Heart left ventricle (tissue), 16 donors: ENCODE data around the gene TRAPPC10. TPM values are rescaled to one million over a fixed set of nuclear protein-coding genes. Genes with fewer than 3 reads are reported as not detected.

Experiments
- ATAC-seq, 4 donors: fragments of 200-7000 bp; cut with Tn5 transposase; one replicate each; pipeline ENCODE4 v1.9.1; 2020 to 2022; ENCODE audit warnings: moderate library complexity in 4 of 4, mild to moderate bottlenecking in 3 of 4, moderate number of reproducible peaks in 1 of 4
- DNase-seq, 5 donors: peaks; one replicate each; pipeline ENCODE4 v3.0.0-alpha.2; 2020
- H3K27ac ChIP-seq, 12 donors: fragments of 200-600 bp; sonication (generic) in 4 of 12; one replicate each; pipeline versions ENCODE4 v1.5.0 to v1.8.0; 2016 to 2022; ENCODE audit warnings: mild to moderate bottlenecking in 2 of 12
- H3K27me3 ChIP-seq, 9 donors: fragments of 200-600 bp; sonication (generic) in 2 of 9; one replicate each; pipeline versions ENCODE4 v1.5.1 to v1.8.0; 2016 to 2022; ENCODE audit warnings: mild to moderate bottlenecking in 3 of 9
- H3K36me3 ChIP-seq, 9 donors: fragments of 200-600 bp; sonication (generic) in 2 of 9; one replicate each; pipeline versions ENCODE4 v1.5.0 to v1.8.0; 2018 to 2022; ENCODE audit warnings: mild to moderate bottlenecking in 2 of 9
- H3K4me1 ChIP-seq, 12 donors: fragments of 200-600 bp; sonication (generic) in 4 of 12; one replicate each; pipeline versions ENCODE4 v1.5.0 to v1.8.0; 2016 to 2022; ENCODE audit warnings: mild to moderate bottlenecking in 3 of 12
- H3K4me3 ChIP-seq, 12 donors: fragments of 200-600 bp; sonication (generic) in 4 of 12; one replicate each; pipeline versions ENCODE4 v1.5.0 to v1.8.0; 2017 to 2022; ENCODE audit warnings: mild to moderate bottlenecking in 9 of 12, moderate library complexity in 4 of 12
- H3K9me3 ChIP-seq, 12 donors: fragments of 200-600 bp; sonication (generic) in 4 of 12; one replicate each; pipeline versions ENCODE4 v1.5.0 to v1.8.0; 2016 to 2022; ENCODE audit warnings: mild to moderate bottlenecking in 1 of 12
- POLR2A ChIP-seq, 2 donors: fragments of 450-650 bp; IDR thresholded peaks; one replicate each; pipeline ENCODE4 v1.6.1; 2017; ENCODE audit warnings: antibody characterized with exemption in 2 of 2, mild to moderate bottlenecking in 2 of 2, moderate library complexity in 2 of 2
- WGBS, 4 donors: extraction: QIAGEN DNeasy Blood & Tissue Kit in 2 of 4; methylation state at CpG; one replicate each; pipeline versions ENCODE4 v1.1.5 to v1.1.7; 2013 to 2018; 5-methylcytosine and 5-hydroxymethylcytosine counted together
- intact Hi-C, 10 donors: fragments of 100-400 bp; cut with DNase I; formaldehyde crosslinking; loops; one replicate each; pipeline versions ENCODE4 v1.11.1 to v1.14.2; 2022
- polyA plus RNA-seq, 2 donors: library from polyadenylated mRNA; stranded (reverse); fragments of 200-250 nt; gene quantifications; one replicate each; pipeline ENCODE4 v1.2.3, GENCODE V29; 2013
- total RNA-seq, 9 donors: library from RNA; depleted of rRNA in 2 of 9; stranded (reverse); fragments of >200 nt in 2 of 9; fragmentation: NEBNext Ultra II Directional in 3 of 9; extraction: Animal tissue kit (Norgen Biotek cat#: 25700) in 3 of 9; gene quantifications; one replicate each; pipeline versions ENCODE4 v1.1.0 to v1.2.4, GENCODE V29; 2016 to 2023
- TF ChIP-seq, protein P1 (sequence below), 12 donors: fragments of 200-600 bp; sonication (generic) in 4 of 12; IDR thresholded peaks; one replicate each; pipeline versions ENCODE4 v1.5.0 to v1.8.0; 2018 to 2022; ENCODE audit warnings: antibody characterized with exemption in 12 of 12, mild to moderate bottlenecking in 5 of 12
- donor health status: ischemic (EF 13 %, LVEDD 7.1; RV severe dilation, severe dysfunction).
- donor health status: healthy with polysubstance abuse.
- donor health status: DM: no; HTN: yes; CAD: no.
- donor health status: DM: no; HTN: no; CAD: no.
- donor health status: ischemic (EF 25% LVEDD 6.9; RV normal size, moderate dysfunction).
- donor health status: ischemic (EF 25% LVEDD 5.7; RV mildly dilated, moderate dysfunction).
- donor health status: healthy.
- donor health status: DM: yes; HTN: yes; CAD: no.
- donor health status: ischemic (EF 35%, LVEDD 5.7; RV mildly dilated, moderate dysfunction).
- donor health status: nonischemic (EF 11% LVEDD 7.7; RV severe dilation, severe dysfunction).
- donor health status: DM: yes; HTN: yes; CAD: no.
- donor health status: PGD.
- donor health status: ischemic (EF 29% LVEDD 5.4; RV normal size, mild dysfunction).
- donor health status: nonischemic (EF 23%, LVEDD 6.1; RV moderate dilation, normal function).

Gene TRAPPC10
- total and polyA plus RNA-seq, 11 donors = 5.6 to 32.0 (median 22.1) TPM

DNA sequence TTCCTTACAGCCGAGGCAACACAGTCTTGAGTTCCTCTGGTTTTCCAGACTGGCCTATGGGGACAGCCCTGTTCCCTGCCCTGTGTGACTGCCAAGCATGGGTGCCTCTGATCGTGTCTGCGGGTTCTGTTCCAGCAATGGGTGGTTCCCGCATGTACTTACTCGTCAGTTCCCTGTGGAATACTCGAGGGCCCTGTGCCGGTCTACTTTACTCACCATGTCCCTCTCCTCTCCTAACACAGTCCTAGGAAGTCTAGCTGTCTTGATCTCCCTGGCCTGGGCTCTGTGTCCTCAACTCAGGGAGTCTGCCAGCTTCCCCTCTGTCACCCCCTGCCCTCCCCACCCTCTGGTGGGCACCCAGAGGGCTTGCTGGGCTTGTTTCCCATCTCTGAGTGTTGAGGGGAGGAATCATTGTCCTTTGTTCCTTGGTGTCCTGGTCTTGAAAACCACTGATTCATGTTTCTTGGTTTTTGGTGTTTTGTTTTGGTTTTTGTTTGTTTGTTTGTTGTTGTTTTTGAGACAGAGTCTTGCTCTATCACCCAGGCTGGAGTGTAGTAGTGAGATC lies 36.0 kb downstream of the TRAPPC10 start:
- ATAC-seq (no peak), DNase-seq (no peak)
- peaks cover 0 to 35% (median 24%) of the 10 kb centered on the region in 12 donors for H3K4me1 ChIP-seq
- no peaks in the 10 kb centered on the region for H3K9me3 ChIP-seq
- no peak overlapping the region for H3K27ac ChIP-seq
- no peak overlapping the region for H3K4me3 ChIP-seq
- peaks cover 0 to 78% (median 18%) of the 10 kb centered on the region in 9 donors for H3K36me3 ChIP-seq
- intact Hi-C loops = no loop called here
- TF ChIP-seq, protein P1, sequence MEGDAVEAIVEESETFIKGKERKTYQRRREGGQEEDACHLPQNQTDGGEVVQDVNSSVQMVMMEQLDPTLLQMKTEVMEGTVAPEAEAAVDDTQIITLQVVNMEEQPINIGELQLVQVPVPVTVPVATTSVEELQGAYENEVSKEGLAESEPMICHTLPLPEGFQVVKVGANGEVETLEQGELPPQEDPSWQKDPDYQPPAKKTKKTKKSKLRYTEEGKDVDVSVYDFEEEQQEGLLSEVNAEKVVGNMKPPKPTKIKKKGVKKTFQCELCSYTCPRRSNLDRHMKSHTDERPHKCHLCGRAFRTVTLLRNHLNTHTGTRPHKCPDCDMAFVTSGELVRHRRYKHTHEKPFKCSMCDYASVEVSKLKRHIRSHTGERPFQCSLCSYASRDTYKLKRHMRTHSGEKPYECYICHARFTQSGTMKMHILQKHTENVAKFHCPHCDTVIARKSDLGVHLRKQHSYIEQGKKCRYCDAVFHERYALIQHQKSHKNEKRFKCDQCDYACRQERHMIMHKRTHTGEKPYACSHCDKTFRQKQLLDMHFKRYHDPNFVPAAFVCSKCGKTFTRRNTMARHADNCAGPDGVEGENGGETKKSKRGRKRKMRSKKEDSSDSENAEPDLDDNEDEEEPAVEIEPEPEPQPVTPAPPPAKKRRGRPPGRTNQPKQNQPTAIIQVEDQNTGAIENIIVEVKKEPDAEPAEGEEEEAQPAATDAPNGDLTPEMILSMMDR (IDR thresholded peaks at IDR 0.05) = no peak
- TF ChIP-seq POLR2A (IDR thresholded peaks at IDR 0.05) = no peak
- WGBS, 4 donors = 79 to 91% (median 84%) methylated on average over 7 of the region's 7 CpGs
- no peaks in the 10 kb centered on the region for H3K27me3 ChIP-seq

DNA sequence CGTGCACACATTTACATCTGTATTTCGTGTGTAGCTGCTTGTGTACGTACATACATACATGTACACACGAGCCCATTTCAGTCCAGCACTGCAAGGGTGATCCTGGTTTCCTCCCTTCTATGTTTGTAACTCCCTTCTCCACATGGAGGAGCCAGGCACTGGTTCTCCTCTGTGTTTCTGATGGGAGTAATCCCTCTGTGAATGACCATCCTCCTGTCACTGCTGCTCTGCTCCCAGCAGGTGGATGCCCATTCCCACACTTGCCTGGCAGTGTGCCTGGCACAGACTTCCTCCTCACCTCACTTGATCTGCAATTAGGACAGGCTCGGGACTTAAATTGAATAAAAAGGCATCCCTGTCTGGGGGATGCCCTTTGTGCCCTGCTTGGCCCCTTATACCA lies 37.1 kb downstream of the TRAPPC10 start:
- H3K4me3 ChIP-seq = no peak overlapping the region
- H3K9me3 ChIP-seq = no peaks in the 10 kb centered on the region
- H3K27ac ChIP-seq = no peak overlapping the region
- DNase-seq = no peak
- 77 to 82% (median 81%) methylated on average over 5 of the region's 5 CpGs for WGBS, 4 donors
- H3K27me3 ChIP-seq = no peaks in the 10 kb centered on the region
- TF ChIP-seq, protein P1 (IDR thresholded peaks at IDR 0.05) = no peak
- no peak for TF ChIP-seq POLR2A (IDR thresholded peaks at IDR 0.05)
- peaks cover 0 to 77% (median 21%) of the 10 kb centered on the region in 9 donors for H3K36me3 ChIP-seq
- ATAC-seq = no peak
- peaks cover 0 to 36% (median 24%) of the 10 kb centered on the region in 12 donors for H3K4me1 ChIP-seq
- intact Hi-C loops = no loop called here

DNA sequence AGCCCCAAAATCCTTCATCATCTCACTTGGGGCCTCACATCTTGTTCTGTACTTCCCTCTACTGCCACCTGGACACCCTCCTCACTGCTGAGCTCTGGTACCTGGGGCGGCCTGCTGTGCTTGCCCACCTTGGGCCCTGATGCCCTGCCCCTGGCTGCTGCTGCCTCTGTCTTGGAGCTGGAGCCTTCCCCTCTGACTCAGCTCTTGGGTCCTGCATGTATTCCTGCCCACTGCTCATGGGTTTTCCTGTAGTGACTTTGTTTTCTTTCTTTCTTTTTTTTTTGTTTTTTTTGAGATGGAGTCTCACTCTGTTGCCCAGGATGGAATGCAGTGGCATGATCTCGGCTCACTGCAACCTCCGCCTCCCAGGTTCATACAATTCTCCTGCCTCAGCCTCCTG lies 37.5 kb downstream of the TRAPPC10 start:
- WGBS, 4 donors = 93 to 100% (median 98%) methylated on average over 3 of the region's 3 CpGs

DNA sequence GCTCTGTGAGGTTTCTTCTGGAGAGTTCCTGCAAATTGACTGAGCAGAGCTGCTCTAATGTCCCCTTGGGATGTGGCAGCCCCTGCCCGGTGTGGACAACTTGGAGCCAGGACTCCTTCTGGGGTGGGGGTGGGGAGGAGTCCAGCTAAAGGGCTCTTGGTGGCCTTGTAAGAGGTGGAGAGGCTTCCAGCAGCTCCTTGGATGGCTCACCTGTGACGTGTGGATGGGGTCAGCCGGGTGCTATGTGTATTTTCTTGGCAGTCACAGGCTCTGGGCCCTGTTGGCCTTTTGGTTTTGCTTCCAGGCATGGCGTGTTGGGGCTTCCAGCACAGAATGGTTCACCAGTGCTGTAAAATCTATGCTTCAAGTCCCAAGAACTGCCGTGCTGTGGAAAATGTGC lies 38.2 kb downstream of the TRAPPC10 start:
- Histone ChIP-seq H3K9me3 (no peaks in the 10 kb centered on the region), H3K4me1 (peaks cover 0 to 41% (median 26%) of the 10 kb centered on the region in 12 donors), H3K4me3 (no peak overlapping the region), H3K36me3 (peaks cover 0 to 76% (median 22%) of the 10 kb centered on the region in 9 donors), H3K27me3 (no peaks in the 10 kb centered on the region), H3K27ac (peak overlapping the region in 2 of 12 donors; percentile 17 to 62)
- TF ChIP-seq, protein P1 (IDR thresholded peaks at IDR 0.05) = no peak
- no peak for TF ChIP-seq POLR2A (IDR thresholded peaks at IDR 0.05)
- ATAC-seq = no peak
- intact Hi-C loops = loop anchor here in 2 of 10 donors (2.0 to 10.0 kb wide), 3 partner anchors 21 to 255 kb away; partner anchors contain the start of gene PFKL (in 1 of the 2)
- 75 to 91% (median 83%) methylated on average over 5 of the region's 5 CpGs for WGBS, 4 donors
- DNase-seq = no peak

More for the DNA sequence above, 37.5 kb downstream of the TRAPPC10 start:
- H3K4me3 ChIP-seq = no peak overlapping the region
- peaks cover 0 to 77% (median 21%) of the 10 kb centered on the region in 9 donors for H3K36me3 ChIP-seq
- intact Hi-C loops = loop anchor here in 2 of 10 donors (2.0 to 10.0 kb wide), 3 partner anchors 21 to 255 kb away; partner anchors contain the start of gene PFKL (in 1 of the 2)
- TF ChIP-seq, protein P1 (IDR thresholded peaks at IDR 0.05) = no peak
- TF ChIP-seq POLR2A (IDR thresholded peaks at IDR 0.05) = no peak
- no peaks in the 10 kb centered on the region for H3K9me3 ChIP-seq
- no peak for DNase-seq
- peaks cover 0 to 36% (median 24%) of the 10 kb centered on the region in 12 donors for H3K4me1 ChIP-seq
- no peak for ATAC-seq
- H3K27ac ChIP-seq = no peak overlapping the region
- no peaks in the 10 kb centered on the region for H3K27me3 ChIP-seq
